Hippocampal formation (tissue), 2 donors: ENCODE data around the gene RAP1GAP.

Source experiments
- DNase-seq, 2 donors: peaks; one replicate each; lab custom pipeline; 2025; lab: John Stamatoyannopoulos, UW

The RAP1GAP gene

GRCh38 chr1:21669258-21670058 lies at the start of gene RAP1GAP:
Gene RAP1GAP, minus strand, starts transcription at chr1:21669357. Its CDS starts 49,325 bp downstream, at chr1:21620032.
- DNase-seq = peak in 1 of 2 donors; percentile 13

GRCh38 chr1:21716169-21716568 lies 47.0 kb upstream of the RAP1GAP start:
- DNase-seq = no peak

GRCh38 chr1:21707891-21708290 lies 38.7 kb upstream of the RAP1GAP start:
- no peak for DNase-seq

- DNase-seq = no peak
Measured at GRCh38 chr1:21707086-21707840, 38.1 kb upstream of the RAP1GAP start.

- DNase-seq = peak; percentile 5 to 67
Measured at GRCh38 chr1:21706151-21706835, 37.1 kb upstream of the RAP1GAP start.

GRCh38 chr1:21705303-21705980 lies 36.3 kb upstream of the RAP1GAP start:
- DNase-seq = peak; percentile 31 to 52

- DNase-seq = no peak
Measured at GRCh38 chr1:21704145-21704544, 35.0 kb upstream of the RAP1GAP start.

GRCh38 chr1:21703318-21703963 lies 34.3 kb upstream of the RAP1GAP start:
- peak in 1 of 2 donors; percentile 8 for DNase-seq

- no peak for DNase-seq
Measured at GRCh38 chr1:21702780-21703179, 33.6 kb upstream of the RAP1GAP start.

GRCh38 chr1:21701401-21701800 lies 32.2 kb upstream of the RAP1GAP start:
- DNase-seq = no peak

- no peak for DNase-seq
Measured at GRCh38 chr1:21700094-21700493, 30.9 kb upstream of the RAP1GAP start.

GRCh38 chr1:21696931-21697330 lies 27.8 kb upstream of the RAP1GAP start:
- no peak for DNase-seq

GRCh38 chr1:21693732-21694131 lies 24.6 kb upstream of the RAP1GAP start:
- no peak for DNase-seq

- DNase-seq = no peak
Measured at GRCh38 chr1:21691739-21692138, 22.6 kb upstream of the RAP1GAP start.

GRCh38 chr1:21689661-21690372 lies 20.7 kb upstream of the RAP1GAP start:
- DNase-seq = no peak

- DNase-seq = no peak
Measured at GRCh38 chr1:21687081-21687529, 17.9 kb upstream of the RAP1GAP start.

- DNase-seq = no peak
Measured at GRCh38 chr1:21685946-21686678, 17.0 kb upstream of the RAP1GAP start.

GRCh38 chr1:21681426-21681825 lies 12.3 kb upstream of the RAP1GAP start:
- DNase-seq = no peak

GRCh38 chr1:21680918-21681317 lies 11.8 kb upstream of the RAP1GAP start:
- no peak for DNase-seq

GRCh38 chr1:21680381-21680780 lies 11.2 kb upstream of the RAP1GAP start:
- no peak for DNase-seq
